Right cardiac atrium (tissue), 5 donors: ENCODE data around the gene PBX3. TPM values are rescaled to one million over a fixed set of nuclear protein-coding genes. Genes with fewer than 3 reads are reported as not detected.
A peak's percentile ranks its signal among the peaks of the same experiment; 100 is the strongest.

Experiments
- ATAC-seq, 2 donors: fragments of 200-7000 bp; cut with Tn5 transposase; one replicate each; pipeline versions ENCODE4 v1.8.0 to v1.9.1; 2020; ENCODE audit warnings: moderate library complexity in 2 of 2, mild to moderate bottlenecking in 1 of 2
- DNase-seq, 3 donors: peaks; one replicate each; pipeline ENCODE4 v3.0.0-alpha.2; 2020
- H3K27ac ChIP-seq: one replicate; pipeline ENCODE4 v1.5.1; 2013; ENCODE audit warnings: mild to moderate bottlenecking, low read length, control low read depth, moderate library complexity
- H3K27me3 ChIP-seq: one replicate; pipeline ENCODE4 v1.6.1; 2013; ENCODE audit not compliant: control insufficient read depth, insufficient read depth
- H3K4me1 ChIP-seq: one replicate; pipeline ENCODE4 v1.6.1; 2013; ENCODE audit warnings: low read length; ENCODE audit not compliant: control insufficient read depth, insufficient read depth
- H3K4me3 ChIP-seq: one replicate; pipeline ENCODE4 v1.5.1; 2013; ENCODE audit warnings: low read length, control low read depth
- H3K9me3 ChIP-seq: one replicate; pipeline ENCODE4 v1.6.1; 2013; ENCODE audit warnings: low read length; ENCODE audit not compliant: control insufficient read depth
- WGBS: extraction: QIAGEN DNeasy Blood & Tissue Kit; methylation state at CpG from one replicate; pipeline ENCODE4 v1.1.7; 2013; 5-methylcytosine and 5-hydroxymethylcytosine counted together
- intact Hi-C, 4 donors: fragments of 100-400 bp; cut with DNase I; formaldehyde crosslinking; loops; one replicate each; pipeline versions ENCODE4 v1.11.0 to v1.14.0; 2022 to 2023
- polyA plus RNA-seq: library from polyadenylated mRNA; stranded (reverse); fragments of 200-250 nt; gene quantifications from one replicate; pipeline ENCODE4 v1.2.3, GENCODE V29; 2013
- total RNA-seq, 4 donors: library from RNA; stranded (reverse); fragmentation: NEBNext Ultra II Directional; extraction: Animal tissue kit (Norgen Biotek cat#: 25700); gene quantifications; one replicate each; pipeline ENCODE4 v1.2.1, GENCODE V29; 2021
- donor health status: healthy with polysubstance abuse.
- donor health status: DM: no; HTN: yes; CAD: no.
- donor health status: DM: no; HTN: no; CAD: no.
- donor health status: DM: no; HTN: yes; CAD: no; lungs with severe emphysema.
- donor health status: DM: yes; HTN: yes; CAD: no.

The PBX3 gene
- total and polyA plus RNA-seq, 5 donors, result 47.6 to 107 (median 88.4) TPM

GRCh38 chr9:125843646-125844045 lies 96.5 kb downstream of the PBX3 start:
- Histone ChIP-seq H3K4me3 (peak overlapping the region; percentile 20), H3K27me3 (no peaks in the 10 kb centered on the region), H3K27ac (peak overlapping the region; percentile 68), H3K9me3 (no peaks in the 10 kb centered on the region), H3K4me1 (peaks cover 2% of the 10 kb centered on the region)
- peak; percentile 57 to 68 for ATAC-seq
- DNase-seq, result no peak
- 58% methylated on average over 5 of the region's 5 CpGs for WGBS
- intact Hi-C loops, result no loop called here

GRCh38 chr9:125844611-125845010 lies 97.4 kb downstream of the PBX3 start:
- Histone ChIP-seq H3K4me1 (peaks cover 2% of the 10 kb centered on the region), H3K9me3 (no peaks in the 10 kb centered on the region), H3K4me3 (no peak overlapping the region), H3K27me3 (no peaks in the 10 kb centered on the region), H3K27ac (no peak overlapping the region)
- intact Hi-C loops, result no loop called here
- WGBS, result 94% methylated on average over 3 of the region's 3 CpGs
- DNase-seq, result no peak
- no peak for ATAC-seq

GRCh38 chr9:125845271-125845808 lies 98.2 kb downstream of the PBX3 start:
- WGBS, result 95% methylated on average over 5 of the region's 5 CpGs
- H3K4me1 ChIP-seq, result peaks cover 2% of the 10 kb centered on the region
- no peak for ATAC-seq
- intact Hi-C loops, result no loop called here
- no peak overlapping the region for H3K27ac ChIP-seq
- H3K9me3 ChIP-seq, result no peaks in the 10 kb centered on the region
- no peaks in the 10 kb centered on the region for H3K27me3 ChIP-seq
- H3K4me3 ChIP-seq, result no peak overlapping the region
- DNase-seq, result no peak

GRCh38 chr9:125847735-125848134 lies 100.6 kb downstream of the PBX3 start:
- no peak overlapping the region for H3K27ac ChIP-seq
- ATAC-seq (no peak), DNase-seq (no peak)
- no peaks in the 10 kb centered on the region for H3K27me3 ChIP-seq
- intact Hi-C loops, result no loop called here
- 96% methylated on average over 2 of the region's 2 CpGs for WGBS
- peaks cover 2% of the 10 kb centered on the region for H3K4me1 ChIP-seq
- no peak overlapping the region for H3K4me3 ChIP-seq
- no peaks in the 10 kb centered on the region for H3K9me3 ChIP-seq

GRCh38 chr9:125850106-125850632 lies 103.0 kb downstream of the PBX3 start:
- ATAC-seq, result no peak
- Histone ChIP-seq H3K27me3 (no peaks in the 10 kb centered on the region), H3K4me3 (no peak overlapping the region), H3K4me1 (no peaks in the 10 kb centered on the region), H3K9me3 (no peaks in the 10 kb centered on the region), H3K27ac (no peak overlapping the region)
- WGBS, result 89% methylated on average over 3 of the region's 3 CpGs
- DNase-seq, result no peak
- intact Hi-C loops, result no loop called here

- intact Hi-C loops, result no loop called here
- no peaks in the 10 kb centered on the region for H3K4me1 ChIP-seq
- no peak overlapping the region for H3K27ac ChIP-seq
- H3K9me3 ChIP-seq, result no peaks in the 10 kb centered on the region
- 57% methylated on average over 1 of the region's 1 CpG for WGBS
- DNase-seq (no peak), ATAC-seq (peak in 1 of 2 donors; percentile 23)
- no peak overlapping the region for H3K4me3 ChIP-seq
- no peaks in the 10 kb centered on the region for H3K27me3 ChIP-seq
Measured at GRCh38 chr9:125850763-125851162, 103.6 kb downstream of the PBX3 start.

- intact Hi-C loops, result no loop called here
- Histone ChIP-seq H3K27ac (no peak overlapping the region), H3K4me3 (no peak overlapping the region), H3K9me3 (no peaks in the 10 kb centered on the region), H3K4me1 (no peaks in the 10 kb centered on the region), H3K27me3 (no peaks in the 10 kb centered on the region)
- DNase-seq (no peak), ATAC-seq (no peak)
- WGBS, result 64% methylated on average over 2 of the region's 2 CpGs
Measured at GRCh38 chr9:125851979-125852378, 104.8 kb downstream of the PBX3 start.

GRCh38 chr9:125852386-125852785 lies 105.2 kb downstream of the PBX3 start:
- DNase-seq, result no peak
- 83% methylated on average over 2 of the region's 2 CpGs for WGBS
- H3K9me3 ChIP-seq, result no peaks in the 10 kb centered on the region
- intact Hi-C loops, result no loop called here
- H3K4me3 ChIP-seq, result no peak overlapping the region
- H3K27me3 ChIP-seq, result no peaks in the 10 kb centered on the region
- no peak overlapping the region for H3K27ac ChIP-seq
- ATAC-seq, result no peak
- no peaks in the 10 kb centered on the region for H3K4me1 ChIP-seq

- Histone ChIP-seq H3K4me3 (no peak overlapping the region), H3K27me3 (no peaks in the 10 kb centered on the region), H3K4me1 (no peaks in the 10 kb centered on the region), H3K27ac (no peak overlapping the region), H3K9me3 (no peaks in the 10 kb centered on the region)
- DNase-seq, result no peak
- ATAC-seq, result no peak
- intact Hi-C loops, result no loop called here
Measured at GRCh38 chr9:125854553-125855275, 107.5 kb downstream of the PBX3 start.

GRCh38 chr9:125856331-125856730 lies 109.2 kb downstream of the PBX3 start:
- WGBS, result 86% methylated on average over 9 of the region's 9 CpGs
- DNase-seq, result no peak
- intact Hi-C loops, result no loop called here

GRCh38 chr9:125861405-125862058 lies 114.4 kb downstream of the PBX3 start:
- Histone ChIP-seq H3K4me1 (no peaks in the 10 kb centered on the region), H3K27ac (no peak overlapping the region), H3K4me3 (no peak overlapping the region), H3K27me3 (no peaks in the 10 kb centered on the region), H3K9me3 (no peaks in the 10 kb centered on the region)
- no peak for ATAC-seq
- no peak for DNase-seq
- intact Hi-C loops, result no loop called here

More at GRCh38 chr9:125856331-125856730, 109.2 kb downstream of the PBX3 start:
- no peaks in the 10 kb centered on the region for H3K27me3 ChIP-seq
- no peaks in the 10 kb centered on the region for H3K4me1 ChIP-seq
- no peak overlapping the region for H3K27ac ChIP-seq
- no peak overlapping the region for H3K4me3 ChIP-seq
- ATAC-seq, result no peak
- no peaks in the 10 kb centered on the region for H3K9me3 ChIP-seq
